Stimulated activated CD8-positive, alpha-beta memory T cell treated with anti-CD3 and anti-CD28 coated beads, Interleukin-15, amount 100 ng/mL, for 48 hours (primary cell): ENCODE measurements around the gene GRM2.

ENCODE experiments used
- DNase-seq, 2 donors: peaks; one replicate each; pipeline ENCODE4 v3.0.0-alpha.2; 2020; ENCODE audit warnings: low read depth in 2 of 2

GRM2 gene

GRCh38 chr3:51705276-51706020, 1.4 kb upstream of the GRM2 start:
- no peak for DNase-seq

- DNase-seq: no peak
These were observed 815 bp upstream of the GRM2 start for GRCh38 chr3:51706021-51706485.

GRCh38 chr3:51708216-51708845, 1.5 kb downstream of the GRM2 start:
- no peak for DNase-seq

GRCh38 chr3:51709004-51709420, 2.1 kb downstream of the GRM2 start:
- DNase-seq: no peak

- DNase-seq: no peak
These were observed 2.8 kb downstream of the GRM2 start for GRCh38 chr3:51709675-51710074.

GRCh38 chr3:51710631-51711351, 3.9 kb downstream of the GRM2 start:
- no peak for DNase-seq

GRCh38 chr3:51711352-51712037, 4.6 kb downstream of the GRM2 start:
- no peak for DNase-seq

GRCh38 chr3:51712038-51712420, 5.2 kb downstream of the GRM2 start:
- DNase-seq: no peak

- DNase-seq: no peak
These were observed 5.7 kb downstream of the GRM2 start for GRCh38 chr3:51712511-51712931.

- DNase-seq: no peak
These were observed 6.1 kb downstream of the GRM2 start for GRCh38 chr3:51712963-51713362.

GRCh38 chr3:51715231-51715976, 8.5 kb downstream of the GRM2 start:
- no peak for DNase-seq

- no peak for DNase-seq
These were observed 9.1 kb downstream of the GRM2 start for GRCh38 chr3:51715977-51716294.

- no peak for DNase-seq
These were observed 9.9 kb downstream of the GRM2 start for GRCh38 chr3:51716805-51717204.

- no peak for DNase-seq
These were observed 10.6 kb downstream of the GRM2 start for GRCh38 chr3:51717446-51717845.

- no peak for DNase-seq
These were observed 11.1 kb downstream of the GRM2 start for GRCh38 chr3:51717947-51718346.

- DNase-seq: peak; percentile 60 to 63
These were observed 11.9 kb downstream of the GRM2 start for GRCh38 chr3:51718547-51719409.

- no peak for DNase-seq
These were observed 12.7 kb downstream of the GRM2 start for GRCh38 chr3:51719410-51720025.

GRCh38 chr3:51720292-51721061, 13.6 kb downstream of the GRM2 start:
- no peak for DNase-seq

- DNase-seq: no peak
These were observed 14.3 kb downstream of the GRM2 start for GRCh38 chr3:51721062-51721745.
